ENCODE results near the gene FBXO42.

The FBXO42 gene

DNA sequence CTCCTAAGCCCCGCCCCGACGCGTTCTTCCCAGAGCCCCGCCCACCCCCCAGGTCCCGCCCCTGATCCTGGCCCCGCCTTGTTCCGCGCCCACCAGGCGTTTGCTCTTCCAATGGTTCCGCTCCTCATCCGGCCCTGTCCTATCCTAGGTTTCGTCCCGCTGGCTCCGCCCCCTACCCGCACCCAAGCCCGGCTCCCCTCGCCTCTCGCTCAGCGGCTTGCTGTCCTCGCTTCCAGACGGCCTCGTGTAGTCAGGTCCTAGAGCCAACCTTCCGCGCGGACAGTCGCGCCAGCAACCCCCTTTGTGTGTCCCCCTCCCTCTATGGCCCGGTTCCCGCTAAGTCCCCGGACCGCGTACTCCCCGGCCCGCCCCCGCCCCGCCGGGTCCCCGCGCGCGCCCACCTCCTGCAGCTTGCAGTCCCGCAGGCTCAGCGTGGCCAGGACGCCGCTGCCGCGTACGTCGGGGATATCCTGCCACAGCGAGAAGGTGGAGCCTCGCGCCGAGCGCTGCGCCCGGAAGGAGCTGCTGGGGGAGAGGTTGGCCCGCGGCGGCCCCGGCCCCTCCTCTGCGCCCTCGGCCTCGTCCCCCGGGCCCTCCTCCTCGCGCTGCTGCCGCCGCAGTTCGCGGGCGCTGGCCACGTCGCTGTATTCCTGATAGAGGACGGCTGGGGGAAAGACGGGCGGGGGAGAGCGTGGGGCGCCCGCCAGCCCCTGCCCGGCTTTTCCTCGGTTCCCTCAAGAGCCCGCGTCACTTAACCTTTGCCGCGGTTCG lies 145.5 kb downstream of the FBXO42 start:
- peak; percentile 82 to 85 (median 83) for DNase-seq (ENCODE audit: low read depth in 3 of 3, low spot score in 1 of 3)

DNA sequence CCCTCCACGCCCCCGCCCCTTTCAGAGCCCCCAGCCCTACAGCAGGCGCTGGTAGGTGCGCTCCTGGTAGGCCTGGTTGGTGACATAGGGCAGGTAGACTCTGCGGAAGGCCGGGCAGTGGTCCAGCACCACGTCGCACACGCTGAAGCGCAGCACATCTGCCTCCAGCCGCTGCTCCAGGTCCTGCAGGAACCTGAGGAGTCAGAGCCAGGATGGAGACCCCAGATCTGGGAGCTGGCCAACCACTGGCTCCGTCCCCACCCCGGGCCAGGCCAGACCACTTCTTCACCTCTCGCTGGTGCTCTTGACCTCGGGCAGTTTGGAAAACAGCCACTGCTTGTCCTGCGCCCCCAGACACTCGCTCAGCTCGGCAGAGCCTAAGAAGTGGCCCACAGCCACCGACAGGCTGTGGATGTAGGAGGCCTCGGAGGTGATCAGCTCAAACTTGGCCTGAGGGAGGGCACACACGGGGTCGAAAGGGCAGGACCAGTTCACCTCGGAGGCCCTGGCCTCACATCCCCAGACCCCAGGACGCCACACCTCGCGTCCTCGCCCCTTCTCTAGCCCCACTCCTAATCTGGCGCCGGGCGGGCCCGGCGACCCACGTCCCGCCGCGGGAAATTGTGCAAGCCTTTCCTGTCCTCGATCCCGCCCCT lies 146.3 kb downstream of the FBXO42 start:
- no peak for DNase-seq (ENCODE audit: low read depth in 3 of 3, low spot score in 1 of 3)

DNA sequence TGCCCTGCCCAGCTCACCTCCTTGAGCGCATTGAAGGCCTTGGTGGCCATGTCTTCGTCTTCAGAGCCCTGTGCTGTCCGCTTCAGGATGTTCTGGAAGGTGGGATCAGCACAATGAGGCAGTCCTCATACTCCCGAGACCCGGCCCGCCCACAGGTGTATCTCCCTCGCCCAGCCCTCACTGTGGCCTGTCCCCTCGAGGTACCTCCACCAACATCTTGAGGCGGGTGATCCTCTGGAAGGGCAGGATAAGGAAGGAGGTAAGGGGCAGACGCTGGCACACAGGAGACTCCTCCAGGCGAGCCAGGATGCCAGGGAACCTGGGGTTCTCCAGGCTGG lies 147.0 kb downstream of the FBXO42 start:
- DNase-seq (ENCODE audit: low read depth in 3 of 3, low spot score in 1 of 3) = no peak

DNA sequence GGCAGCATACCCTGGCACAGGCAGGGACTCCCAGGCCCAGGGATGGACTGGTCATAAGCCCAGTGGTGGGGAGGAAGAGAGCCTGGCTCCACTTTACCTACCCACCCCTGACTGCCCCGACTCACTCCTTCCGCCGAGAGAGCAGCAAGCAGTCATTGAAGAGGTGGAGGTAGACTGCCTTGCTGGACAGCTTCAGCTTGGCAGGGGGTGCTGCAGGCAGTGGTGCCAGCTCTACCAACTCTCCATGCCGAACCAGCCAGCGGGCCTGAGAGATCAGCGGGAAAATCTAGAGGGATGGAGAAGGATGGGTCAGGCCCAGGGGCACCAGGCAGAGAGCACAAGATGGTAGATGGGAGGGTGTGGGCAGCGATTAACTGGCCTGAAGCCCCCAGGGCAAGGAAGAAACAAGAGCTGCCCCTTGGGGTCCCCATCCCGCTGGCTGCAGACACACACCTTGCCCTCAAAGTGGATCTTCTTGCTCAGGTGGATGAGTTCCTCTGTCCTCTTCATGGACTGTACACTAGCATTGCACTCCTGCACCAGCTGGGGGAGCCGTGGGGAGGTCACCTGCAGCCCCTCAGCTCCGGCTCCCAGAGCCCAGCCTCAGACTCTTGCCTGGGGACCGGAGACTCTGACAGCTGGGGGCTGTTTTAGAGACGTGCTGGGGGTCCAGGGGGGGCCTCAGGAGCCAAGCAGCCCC lies 147.5 kb downstream of the FBXO42 start:
- no peak for DNase-seq (ENCODE audit: low read depth in 3 of 3, low spot score in 1 of 3)

DNA sequence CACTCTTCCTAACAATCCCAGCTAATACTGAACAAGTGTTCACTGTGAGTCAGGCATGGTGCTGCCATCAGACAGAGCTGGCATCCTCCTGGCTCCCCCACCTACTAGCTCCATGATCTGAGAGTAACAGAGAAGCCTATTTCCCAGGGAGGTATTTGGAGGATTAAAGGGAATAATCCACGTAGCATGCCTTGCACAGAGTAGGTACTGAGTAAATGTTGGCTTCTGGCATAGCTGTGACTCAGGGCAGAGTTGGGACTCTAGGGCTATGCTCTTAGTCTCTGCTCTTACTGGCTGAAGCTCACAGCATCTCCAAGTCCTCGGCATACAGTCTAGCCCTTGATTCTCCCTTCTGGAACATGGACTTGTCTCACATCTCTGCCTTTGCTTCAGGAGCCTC lies 148.1 kb downstream of the FBXO42 start:
- no peak for DNase-seq (ENCODE audit: low read depth in 3 of 3, low spot score in 1 of 3)

DNA sequence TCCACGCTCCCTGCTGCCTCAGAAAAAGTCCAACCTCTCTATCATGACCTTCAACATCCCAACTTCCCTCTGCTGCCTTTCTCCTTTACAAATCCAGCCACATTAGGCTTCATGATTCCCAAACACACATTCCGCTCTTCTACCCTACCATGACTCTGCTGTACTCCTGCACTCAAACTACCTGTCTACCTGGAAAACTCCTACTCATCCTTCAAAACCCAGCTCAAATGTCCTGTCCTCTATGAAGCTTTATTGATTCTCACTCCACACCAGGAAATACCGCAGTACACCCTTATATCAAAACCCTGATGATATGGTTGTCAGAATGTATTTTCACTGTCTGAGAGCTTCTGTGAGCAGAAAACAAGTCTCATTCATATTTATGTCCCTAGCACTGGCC lies 148.7 kb downstream of the FBXO42 start:
- no peak for DNase-seq (ENCODE audit: low read depth in 3 of 3, low spot score in 1 of 3)

DNA sequence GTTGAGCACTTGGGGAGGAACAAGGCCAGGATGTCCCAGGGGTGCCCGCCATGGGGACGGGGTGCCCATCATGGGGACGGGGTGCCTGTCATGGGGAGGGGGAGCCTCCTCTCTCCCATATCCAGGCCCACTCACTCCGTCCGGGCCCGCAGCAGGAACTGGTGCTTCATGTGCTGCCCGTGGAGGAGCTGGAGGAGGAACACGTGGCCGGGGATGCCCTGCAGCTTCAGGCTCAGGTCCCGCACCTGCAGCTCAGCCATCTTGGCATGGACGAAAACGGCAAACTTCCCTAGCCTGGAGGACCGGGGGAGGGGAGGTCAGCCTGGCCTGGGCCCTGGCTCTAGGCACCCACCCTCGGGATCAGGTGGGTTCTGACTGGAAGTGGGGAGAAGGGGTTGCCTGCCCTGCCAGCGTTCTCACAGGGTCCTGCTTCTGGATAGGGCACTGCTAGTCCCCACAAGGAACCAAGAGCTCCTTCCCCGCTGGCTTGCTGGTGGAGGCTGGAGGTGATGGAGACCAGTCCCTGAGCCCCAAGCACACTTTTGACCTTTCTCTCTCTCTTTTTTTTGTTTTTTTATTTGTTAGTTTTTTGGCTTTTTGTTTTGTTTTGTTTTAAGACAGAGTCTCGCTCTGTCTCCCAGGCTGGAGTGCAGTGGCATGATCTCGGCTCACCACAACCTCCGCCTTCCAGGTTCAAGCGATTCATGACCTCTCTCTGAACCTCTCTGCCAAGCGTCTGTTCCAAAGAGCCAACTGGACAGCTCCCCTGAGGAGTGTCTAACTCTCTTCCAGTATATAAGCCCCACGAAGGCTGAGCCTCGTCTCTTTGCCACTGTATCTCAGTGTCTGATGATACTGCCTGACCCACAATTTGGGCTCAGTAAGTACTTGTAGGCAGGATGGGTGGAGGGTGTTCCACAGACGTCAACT lies 149.7 kb downstream of the FBXO42 start:
- no peak for DNase-seq (ENCODE audit: low read depth in 3 of 3, low spot score in 1 of 3)

DNA sequence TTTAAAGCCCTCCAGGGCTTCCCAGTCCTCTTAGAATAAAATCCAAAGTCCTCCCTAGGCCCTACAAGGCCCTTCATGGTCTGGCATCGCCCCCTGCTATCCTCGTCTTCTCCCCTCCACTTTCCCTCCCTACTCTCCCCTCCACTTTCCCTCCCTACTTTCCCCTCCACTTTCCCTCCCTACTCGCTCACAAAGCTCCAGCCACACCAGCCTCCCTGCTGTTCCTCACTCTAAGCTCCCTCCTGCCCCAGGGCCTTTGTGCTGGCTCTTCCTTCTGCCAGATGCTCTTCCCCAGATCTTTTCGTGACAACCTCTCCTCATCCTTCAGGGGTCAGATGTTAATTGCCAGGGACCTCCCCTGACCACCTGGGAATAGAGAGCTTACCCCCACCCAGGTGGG lies 152.6 kb downstream of the FBXO42 start:
- no peak for DNase-seq (ENCODE audit: low read depth in 3 of 3, low spot score in 1 of 3)

DNA sequence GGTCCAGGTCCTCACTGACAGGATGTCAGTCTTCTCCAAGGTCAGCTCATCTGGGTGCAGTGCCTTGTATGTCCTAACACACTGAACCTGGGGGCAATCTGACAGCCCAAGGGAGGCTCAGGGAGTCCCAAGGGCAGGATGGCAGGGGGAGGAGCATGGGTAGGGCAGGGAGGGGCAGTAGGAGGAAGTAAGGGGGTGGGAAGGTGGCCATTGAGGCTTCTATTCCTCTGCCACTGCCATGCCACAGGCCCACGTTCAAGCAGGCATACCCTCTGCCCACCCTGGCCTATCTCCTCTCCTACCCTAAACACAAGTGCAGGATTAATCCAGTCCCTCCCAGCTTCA lies 153.2 kb downstream of the FBXO42 start:
- DNase-seq (ENCODE audit: low read depth in 3 of 3, low spot score in 1 of 3) = no peak

DNA sequence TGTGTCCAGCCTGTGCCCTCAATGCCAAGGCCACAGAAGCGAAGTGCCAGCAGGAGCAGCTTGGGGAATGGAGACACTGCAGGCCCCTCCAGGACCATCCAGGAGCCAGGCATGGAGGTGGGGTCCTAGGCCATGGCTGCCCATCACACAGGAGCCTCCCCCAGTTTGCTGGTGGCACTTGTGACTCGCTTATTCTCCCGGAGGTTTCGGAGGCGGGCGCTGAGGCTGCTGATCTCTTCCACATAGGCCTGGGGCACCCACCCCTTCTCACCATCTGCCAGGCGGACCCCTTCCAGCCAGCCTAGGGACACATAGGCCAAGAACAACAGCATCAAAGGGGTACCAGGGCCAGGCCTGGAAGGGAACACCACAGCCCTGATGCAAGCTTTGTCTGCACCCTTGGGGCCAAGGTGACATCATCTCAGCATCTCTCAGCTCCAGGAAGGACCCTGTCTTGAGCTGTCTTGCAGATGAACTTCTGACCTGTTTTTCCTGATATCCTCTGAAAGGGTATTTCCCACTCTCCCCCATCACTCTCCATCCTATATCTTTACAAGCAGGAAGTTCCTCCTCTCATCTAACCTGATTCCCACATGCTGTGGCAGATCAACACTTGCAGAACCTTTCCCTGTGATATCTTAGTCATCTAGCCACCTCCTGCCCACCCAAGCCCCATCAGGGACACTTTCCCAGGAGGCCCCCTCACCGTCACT lies 153.7 kb downstream of the FBXO42 start:
- no peak for DNase-seq (ENCODE audit: low read depth in 3 of 3, low spot score in 1 of 3)

DNA sequence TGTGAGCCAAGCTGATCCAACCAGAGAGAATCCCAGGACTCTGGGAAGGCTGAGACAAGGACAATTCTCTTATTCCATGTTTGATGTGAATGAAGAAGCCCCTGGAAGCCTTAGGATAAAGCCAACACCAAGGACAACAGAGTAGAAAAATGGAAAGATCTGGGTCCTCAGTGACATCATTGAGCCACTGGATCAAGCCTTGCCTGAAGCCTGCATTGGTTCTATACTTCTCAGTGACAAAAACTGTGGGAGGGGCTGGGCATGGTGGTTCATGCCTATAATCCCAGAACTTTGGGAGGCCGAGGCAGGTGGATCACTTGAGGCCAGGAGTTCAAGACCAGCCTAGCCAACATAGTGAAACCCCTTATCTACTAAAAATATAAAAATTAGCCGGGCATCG lies 155.4 kb downstream of the FBXO42 start:
- DNase-seq (ENCODE audit: low read depth in 3 of 3, low spot score in 1 of 3) = no peak
